ENCODE data around the gene SEPTIN10.

The SEPTIN10 gene

GRCh38 chr2:109613922-109614714, at the start of gene SEPTIN10, which contains the start of gene SOWAHC:
Gene SEPTIN10, minus strand, starts transcription at chr2:109613966. Its CDS starts 139 bp downstream, at chr2:109613827.
Gene SOWAHC, plus strand, starts transcription at chr2:109614364. Its CDS starts 126 bp downstream, at chr2:109614490.
- Histone ChIP-seq H3K4me1 (ENCODE audit: control insufficient read depth, insufficient read depth, low read length) (peaks cover 24% of the 10 kb centered on the region), H3K9ac (ENCODE audit: low read length in 2 of 2) (peak within 1 kb of the TSS; percentile 78 to 93), H3K27me3 (ENCODE audit: control insufficient read depth in 1 of 2, insufficient read depth in 2 of 2, low read length in 2 of 2) (no peaks in the 10 kb centered on the region)

GRCh38 chr2:109662889-109663288, 49.1 kb upstream of the SEPTIN10 start:
- Histone ChIP-seq H3K4me1 (ENCODE audit: control insufficient read depth, insufficient read depth, low read length) (peaks cover 11% of the 10 kb centered on the region), H3K27me3 (ENCODE audit: control insufficient read depth in 1 of 2, insufficient read depth in 2 of 2, low read length in 2 of 2) (no peaks in the 10 kb centered on the region), H3K4me3 (ENCODE audit: low read length in 2 of 2) (no peak overlapping the region), H3K36me3 (ENCODE audit: control insufficient read depth in 2 of 2, insufficient read depth in 2 of 2, low read length in 2 of 2) (no peaks in the 10 kb centered on the region), H3K9me3 (ENCODE audit: control insufficient read depth in 2 of 2, low read length in 2 of 2) (no peaks in the 10 kb centered on the region), H3K27ac (ENCODE audit: low read length) (peak overlapping the region; percentile 12), H3K9ac (ENCODE audit: low read length in 2 of 2) (peak overlapping the region in 1 of 2 donors; percentile 47)

More at GRCh38 chr2:109613922-109614714, at the start of gene SEPTIN10, which contains the start of gene SOWAHC:
- peak within 1 kb of the TSS; percentile 70 to 87 for H3K4me3 ChIP-seq (ENCODE audit: low read length in 2 of 2)
- no peaks in the 10 kb centered on the region for H3K9me3 ChIP-seq (ENCODE audit: control insufficient read depth in 2 of 2, low read length in 2 of 2)
- peak within 1 kb of the TSS; percentile 93 for H3K27ac ChIP-seq (ENCODE audit: low read length)
- no peaks in the 10 kb centered on the region for H3K36me3 ChIP-seq (ENCODE audit: control insufficient read depth in 2 of 2, insufficient read depth in 2 of 2, low read length in 2 of 2)

- H3K27me3 ChIP-seq (ENCODE audit: control insufficient read depth in 1 of 2, insufficient read depth in 2 of 2, low read length in 2 of 2), result no peaks in the 10 kb centered on the region
- no peaks in the 10 kb centered on the region for H3K36me3 ChIP-seq (ENCODE audit: control insufficient read depth in 2 of 2, insufficient read depth in 2 of 2, low read length in 2 of 2)
- no peak overlapping the region for H3K27ac ChIP-seq (ENCODE audit: low read length)
- peaks cover 11% of the 10 kb centered on the region for H3K4me1 ChIP-seq (ENCODE audit: control insufficient read depth, insufficient read depth, low read length)
- no peaks in the 10 kb centered on the region for H3K9me3 ChIP-seq (ENCODE audit: control insufficient read depth in 2 of 2, low read length in 2 of 2)
- H3K9ac ChIP-seq (ENCODE audit: low read length in 2 of 2), result no peak overlapping the region
- H3K4me3 ChIP-seq (ENCODE audit: low read length in 2 of 2), result no peak overlapping the region
These were observed 46.5 kb upstream of the SEPTIN10 start for GRCh38 chr2:109660046-109660860.

- Histone ChIP-seq H3K4me3 (ENCODE audit: low read length in 2 of 2) (no peak overlapping the region), H3K27ac (ENCODE audit: low read length) (no peak overlapping the region), H3K36me3 (ENCODE audit: control insufficient read depth in 2 of 2, insufficient read depth in 2 of 2, low read length in 2 of 2) (no peaks in the 10 kb centered on the region), H3K4me1 (ENCODE audit: control insufficient read depth, insufficient read depth, low read length) (peaks cover 11% of the 10 kb centered on the region), H3K9ac (ENCODE audit: low read length in 2 of 2) (no peak overlapping the region), H3K9me3 (ENCODE audit: control insufficient read depth in 2 of 2, low read length in 2 of 2) (no peaks in the 10 kb centered on the region), H3K27me3 (ENCODE audit: control insufficient read depth in 1 of 2, insufficient read depth in 2 of 2, low read length in 2 of 2) (no peaks in the 10 kb centered on the region)
These were observed 45.8 kb upstream of the SEPTIN10 start for GRCh38 chr2:109659396-109660045.

- Histone ChIP-seq H3K27me3 (ENCODE audit: control insufficient read depth in 1 of 2, insufficient read depth in 2 of 2, low read length in 2 of 2) (no peaks in the 10 kb centered on the region), H3K4me1 (ENCODE audit: control insufficient read depth, insufficient read depth, low read length) (no peaks in the 10 kb centered on the region), H3K36me3 (ENCODE audit: control insufficient read depth in 2 of 2, insufficient read depth in 2 of 2, low read length in 2 of 2) (no peaks in the 10 kb centered on the region), H3K27ac (ENCODE audit: low read length) (no peak overlapping the region), H3K9ac (ENCODE audit: low read length in 2 of 2) (no peak overlapping the region), H3K9me3 (ENCODE audit: control insufficient read depth in 2 of 2, low read length in 2 of 2) (peaks cover 0 to 3% of the 10 kb centered on the region in 2 donors), H3K4me3 (ENCODE audit: low read length in 2 of 2) (no peak overlapping the region)
These were observed 41.5 kb upstream of the SEPTIN10 start for GRCh38 chr2:109655287-109655686.

- H3K9ac ChIP-seq (ENCODE audit: low read length in 2 of 2), result no peak overlapping the region
- no peaks in the 10 kb centered on the region for H3K27me3 ChIP-seq (ENCODE audit: control insufficient read depth in 1 of 2, insufficient read depth in 2 of 2, low read length in 2 of 2)
These were observed 40.7 kb upstream of the SEPTIN10 start for GRCh38 chr2:109654326-109655050.

GRCh38 chr2:109649736-109650695, 36.2 kb upstream of the SEPTIN10 start:
- H3K27me3 ChIP-seq (ENCODE audit: control insufficient read depth in 1 of 2, insufficient read depth in 2 of 2, low read length in 2 of 2), result no peaks in the 10 kb centered on the region
- no peak overlapping the region for H3K27ac ChIP-seq (ENCODE audit: low read length)
- no peak overlapping the region for H3K4me3 ChIP-seq (ENCODE audit: low read length in 2 of 2)
- peaks cover 0 to 3% of the 10 kb centered on the region in 2 donors for H3K9me3 ChIP-seq (ENCODE audit: control insufficient read depth in 2 of 2, low read length in 2 of 2)
- no peak overlapping the region for H3K9ac ChIP-seq (ENCODE audit: low read length in 2 of 2)
- H3K36me3 ChIP-seq (ENCODE audit: control insufficient read depth in 2 of 2, insufficient read depth in 2 of 2, low read length in 2 of 2), result no peaks in the 10 kb centered on the region
- H3K4me1 ChIP-seq (ENCODE audit: control insufficient read depth, insufficient read depth, low read length), result peaks cover 2% of the 10 kb centered on the region

More at GRCh38 chr2:109654326-109655050, 40.7 kb upstream of the SEPTIN10 start:
- Histone ChIP-seq H3K36me3 (ENCODE audit: control insufficient read depth in 2 of 2, insufficient read depth in 2 of 2, low read length in 2 of 2) (no peaks in the 10 kb centered on the region), H3K4me1 (ENCODE audit: control insufficient read depth, insufficient read depth, low read length) (no peaks in the 10 kb centered on the region), H3K27ac (ENCODE audit: low read length) (no peak overlapping the region), H3K9me3 (ENCODE audit: control insufficient read depth in 2 of 2, low read length in 2 of 2) (peaks cover 0 to 3% of the 10 kb centered on the region in 2 donors), H3K4me3 (ENCODE audit: low read length in 2 of 2) (no peak overlapping the region)

GRCh38 chr2:109648041-109648527, 34.3 kb upstream of the SEPTIN10 start:
- Histone ChIP-seq H3K4me3 (ENCODE audit: low read length in 2 of 2) (no peak overlapping the region), H3K27ac (ENCODE audit: low read length) (no peak overlapping the region), H3K9ac (ENCODE audit: low read length in 2 of 2) (no peak overlapping the region), H3K36me3 (ENCODE audit: control insufficient read depth in 2 of 2, insufficient read depth in 2 of 2, low read length in 2 of 2) (no peaks in the 10 kb centered on the region), H3K4me1 (ENCODE audit: control insufficient read depth, insufficient read depth, low read length) (peaks cover 11% of the 10 kb centered on the region), H3K27me3 (ENCODE audit: control insufficient read depth in 1 of 2, insufficient read depth in 2 of 2, low read length in 2 of 2) (no peaks in the 10 kb centered on the region), H3K9me3 (ENCODE audit: control insufficient read depth in 2 of 2, low read length in 2 of 2) (peaks cover 0 to 3% of the 10 kb centered on the region in 2 donors)

- Histone ChIP-seq H3K36me3 (ENCODE audit: control insufficient read depth in 2 of 2, insufficient read depth in 2 of 2, low read length in 2 of 2) (no peaks in the 10 kb centered on the region), H3K27ac (ENCODE audit: low read length) (no peak overlapping the region), H3K27me3 (ENCODE audit: control insufficient read depth in 1 of 2, insufficient read depth in 2 of 2, low read length in 2 of 2) (no peaks in the 10 kb centered on the region), H3K4me3 (ENCODE audit: low read length in 2 of 2) (no peak overlapping the region), H3K9ac (ENCODE audit: low read length in 2 of 2) (no peak overlapping the region), H3K9me3 (ENCODE audit: control insufficient read depth in 2 of 2, low read length in 2 of 2) (peaks cover 0 to 3% of the 10 kb centered on the region in 2 donors), H3K4me1 (ENCODE audit: control insufficient read depth, insufficient read depth, low read length) (peaks cover 11% of the 10 kb centered on the region)
These were observed 33.9 kb upstream of the SEPTIN10 start for GRCh38 chr2:109647636-109648035.
